Epidermal melanocyte (primary cell): ENCODE measurements around the gene VSIR.

Source experiments
- DNase-seq: peaks from one replicate; pipeline ENCODE4 v3.0.0; 2011; ENCODE audit warnings: low spot score; ENCODE audit not compliant: insufficient read length

Gene VSIR

GRCh38 chr10:71713135-71714030, 59.9 kb downstream of the VSIR start:
- peak; percentile 48 for DNase-seq

- DNase-seq, result no peak
Measured at GRCh38 chr10:71712572-71713134, 60.7 kb downstream of the VSIR start.

- DNase-seq, result no peak
Measured at GRCh38 chr10:71712170-71712569, 61.1 kb downstream of the VSIR start.

GRCh38 chr10:71711052-71711623, 62.2 kb downstream of the VSIR start:
- no peak for DNase-seq

GRCh38 chr10:71710519-71710918, 62.8 kb downstream of the VSIR start:
- no peak for DNase-seq

- no peak for DNase-seq
Measured at GRCh38 chr10:71708897-71709882, 64.1 kb downstream of the VSIR start.

- DNase-seq, result no peak
Measured at GRCh38 chr10:71708301-71708703, 65.0 kb downstream of the VSIR start.

GRCh38 chr10:71707240-71707789, 66.0 kb downstream of the VSIR start:
- no peak for DNase-seq

- DNase-seq, result no peak
Measured at GRCh38 chr10:71706216-71707121, 66.9 kb downstream of the VSIR start.

- no peak for DNase-seq
Measured at GRCh38 chr10:71705582-71705981, 67.7 kb downstream of the VSIR start.

- no peak for DNase-seq
Measured at GRCh38 chr10:71704816-71705215, 68.5 kb downstream of the VSIR start.

- DNase-seq, result no peak
Measured at GRCh38 chr10:71703577-71703976, 69.7 kb downstream of the VSIR start.

- no peak for DNase-seq
Measured at GRCh38 chr10:71701496-71702132, 71.7 kb downstream of the VSIR start.

GRCh38 chr10:71700731-71701368, 72.5 kb downstream of the VSIR start:
- DNase-seq, result no peak

- DNase-seq, result no peak
Measured at GRCh38 chr10:71698737-71699136, 74.6 kb downstream of the VSIR start.

GRCh38 chr10:71697938-71698709, 75.2 kb downstream of the VSIR start:
- DNase-seq, result no peak
